K562 (cell line): ENCODE measurements around the gene PIGX. TPM values are rescaled to one million over a fixed set of nuclear protein-coding genes. Genes with fewer than 3 reads are reported as not detected.
"Not testable (repeated sequence)": the region's sequence is repeated elsewhere in the genome, so short reads cannot be mapped to it uniquely, and the experiment has no call there.

Source experiments
- ATAC-seq: fragments of 200-7000 bp; cut with Tn5 transposase; 3 replicates; pipeline ENCODE4 v1.9.1; 2020; ENCODE audit warnings: moderate library complexity
- BruUV-seq: library from RNA; stranded (reverse); fragments of 400-500 nt; replicated peaks from 2 replicates; lab custom pipeline; 2021; lab: Mats Ljungman, UMichigan
- CTCF ChIA-PET: fragments of 300-600 bp; formaldehyde crosslinking; extraction: SDS; loops from one replicate; lab custom pipeline; 2021; ENCODE audit warnings: low intra/inter-chr PET ratio; lab: Yijun Ruan, JAX
- POLR2A ChIA-PET: fragments of 300-600, 350-650 bp; sonication (Branson Sonifier 250); formaldehyde crosslinking; extraction: SDS; loops from one replicate; lab custom pipeline; 2021; ENCODE audit warnings: antibody characterized with exemption, inconsistent platforms; lab: Yijun Ruan, JAX
- DNase-seq, 4 experiments: peaks; one replicate each; pipeline versions ENCODE4 v3.0.0 to v3.0.0-alpha.2; 2011 to 2018; ENCODE audit warnings: low spot score in 3 of 4, mixed read lengths in 3 of 4; ENCODE audit errors: extremely low read depth in 1 of 4
- FAIRE-seq: peaks from 2 replicates; lab custom pipeline; 2011; peaks lifted over from hg19 to GRCh38; lab: Jason Lieb, UNC
- H2AFZ ChIP-seq: 2 replicates; pipeline ENCODE4 v1.6.0; 2011; ENCODE audit warnings: low read depth, low read length, control low read depth, inconsistent platforms
- H3K27ac ChIP-seq: fragments of 200-600 bp; 3 replicates; pipeline ENCODE4 v1.8.0; 2011; ENCODE audit warnings: low read depth, mild to moderate bottlenecking, control low read depth, inconsistent platforms, low read length, moderate library complexity, mixed read lengths; ENCODE audit errors: extremely low read depth
- H3K27me3 ChIP-seq, 2 experiments: fragments of 300-600 bp in 1 of 2; 2 replicates in 1 of 2; 3 replicates in 1 of 2; pipeline versions ENCODE4 v1.6.0 to v1.8.0; 2011; ENCODE audit warnings: inconsistent platforms in 2 of 2, low read length in 2 of 2, mild to moderate bottlenecking in 1 of 2, mixed read lengths in 1 of 2, moderate library complexity in 1 of 2; ENCODE audit not compliant: control insufficient read depth in 2 of 2, insufficient read depth in 2 of 2
- H3K36me3 ChIP-seq: fragments of 300-600 bp; 3 replicates; pipeline ENCODE4 v1.8.0; 2011; ENCODE audit warnings: mild to moderate bottlenecking, low read length, inconsistent platforms; ENCODE audit not compliant: control insufficient read depth, insufficient read depth
- H3K4me1 ChIP-seq, 2 experiments: fragments of 200-600 bp in 1 of 2; replicated peaks in 1 of 2; 2 replicates in 1 of 2; 3 replicates in 1 of 2; pipeline versions ENCODE4 v1.5.1 to v1.8.0; 2011; ENCODE audit warnings: inconsistent platforms in 2 of 2, low read length in 2 of 2, mild to moderate bottlenecking in 1 of 2, mixed read lengths in 1 of 2, moderate library complexity in 1 of 2; ENCODE audit not compliant: control insufficient read depth in 2 of 2, insufficient read depth in 2 of 2
- H3K4me2 ChIP-seq: 2 replicates; pipeline ENCODE4 v1.6.1; 2011; ENCODE audit warnings: low read length, control low read depth, inconsistent platforms, mixed read lengths; ENCODE audit not compliant: insufficient read depth
- H3K4me3 ChIP-seq: fragments of 200-600 bp; sonication (generic), shearing (Covaris generic); 2 replicates; pipeline ENCODE4 v1.5.1; 2016; ENCODE audit warnings: control low read depth, inconsistent platforms
- H3K79me2 ChIP-seq: fragments of 200-600 bp; 3 replicates; pipeline ENCODE4 v1.8.0; 2011; ENCODE audit warnings: low read length, inconsistent platforms; ENCODE audit not compliant: control insufficient read depth, insufficient read depth
- H3K9ac ChIP-seq, 2 experiments: 2 replicates each; pipeline versions ENCODE4 v1.6.0 to v1.6.1; 2011; ENCODE audit warnings: low read depth in 2 of 2, low read length in 2 of 2, control low read depth in 1 of 2, inconsistent platforms in 1 of 2, mild to moderate bottlenecking in 1 of 2, mixed read lengths in 1 of 2; ENCODE audit not compliant: insufficient read depth in 1 of 2
- H3K9me1 ChIP-seq: one replicate; pipeline ENCODE4 v1.6.0; 2011; ENCODE audit warnings: inconsistent platforms, mild to moderate bottlenecking, low read length, moderate library complexity; ENCODE audit not compliant: control insufficient read depth, insufficient read depth
- H3K9me3 ChIP-seq: replicated peaks from 2 replicates; pipeline ENCODE4 v1.5.1; 2011; ENCODE audit warnings: low read depth, low read length, inconsistent platforms; ENCODE audit not compliant: control insufficient read depth, insufficient read depth
- H4K20me1 ChIP-seq: replicated peaks from 2 replicates; pipeline ENCODE4 v1.6.1; 2011; ENCODE audit warnings: low read length, inconsistent platforms, mixed read lengths; ENCODE audit not compliant: control insufficient read depth, insufficient read depth
- BACH1 ChIP-seq: fragments of 200-800 bp; sonication (Bioruptor generic); IDR thresholded peaks from 2 replicates; pipeline ENCODE4 v1.6.1; 2016; ENCODE audit warnings: missing genetic modification characterization, missing compliant biosample characterization
- CCNT2 ChIP-seq: IDR thresholded peaks from 2 replicates; pipeline ENCODE4 v1.6.1; 2011; ENCODE audit warnings: borderline replicate concordance, low read depth, mild to moderate bottlenecking, moderate library complexity, mixed read lengths, low read length; ENCODE audit not compliant: insufficient read length; ENCODE audit errors: extremely low read depth
- GTF2E2 ChIP-seq: fragments of 200-800 bp; sonication (Bioruptor generic); IDR thresholded peaks from 2 replicates; pipeline ENCODE4 v1.6.1; 2016; ENCODE audit warnings: missing genetic modification characterization, missing compliant biosample characterization
- MED1 ChIP-seq: sonication (generic); formaldehyde crosslinking; IDR thresholded peaks from 2 replicates; pipeline ENCODE4 v1.8.1; 2023; ENCODE audit warnings: missing genetic modification reagents, borderline replicate concordance
- MTA2 ChIP-seq: fragments of 450-650 bp; IDR thresholded peaks from 2 replicates; pipeline ENCODE4 v1.6.1; 2016; ENCODE audit warnings: low read depth
- MYC ChIP-seq, 2 experiments: fragments of 250-450 bp in 1 of 2; sonication (Bioruptor Pico) in 1 of 2; IDR thresholded peaks; 2 replicates each; pipeline versions ENCODE4 v1.5.1 to v1.6.1; 2012 to 2021; ENCODE audit warnings: low read depth in 2 of 2, borderline replicate concordance in 1 of 2, improper control_type of control experiment in 1 of 2, low read length in 1 of 2, mild to moderate bottlenecking in 1 of 2, moderate library complexity in 1 of 2
- UBTF ChIP-seq, 2 experiments: IDR thresholded peaks; 2 replicates each; pipeline ENCODE4 v1.6.1; 2012; ENCODE audit warnings: improper control_type of control experiment in 2 of 2, low read depth in 2 of 2, low read length in 2 of 2, borderline replicate concordance in 1 of 2
- VEZF1 ChIP-seq: fragments of 200-800 bp; sonication (Bioruptor generic); IDR thresholded peaks from 2 replicates; pipeline ENCODE4 v1.6.1; 2017; ENCODE audit warnings: missing genetic modification characterization, missing compliant biosample characterization
- ZFX ChIP-seq: sonication (generic); formaldehyde crosslinking; IDR thresholded peaks from 2 replicates; pipeline ENCODE4 v1.8.0; 2022; ENCODE audit warnings: mild to moderate bottlenecking, missing genetic modification reagents, moderate library complexity
- ZNF431 ChIP-seq: sonication (generic); formaldehyde crosslinking; IDR thresholded peaks from 2 replicates; pipeline ENCODE4 v1.8.0; 2022; ENCODE audit warnings: mild to moderate bottlenecking, missing genetic modification reagents
- WGBS: fragments of 100-300 bp; shearing (Covaris generic); methylation state at CpG from one replicate; pipeline ENCODE4 v1.1.6; 2016; ENCODE audit warnings: low coverage, mixed read lengths; ENCODE audit not compliant: insufficient coverage; ENCODE audit errors: missing lambda C conversion rate; 5-methylcytosine and 5-hydroxymethylcytosine counted together
- in situ Hi-C: fragments of 300-500 bp; cut with MboI; formaldehyde crosslinking; loops from 4 replicates; pipeline ENCODE4 v1.15.0; 2018; ENCODE audit warnings: inconsistent platforms, mixed read lengths
- intact Hi-C: fragments of 100-400 bp; cut with micrococcal nuclease; formaldehyde crosslinking; loops from 2 replicates; pipeline ENCODE4 v1.14.2; 2022
- polyA plus RNA-seq, 8 experiments: library from polyadenylated mRNA; depleted of rRNA in 4 of 8; stranded (reverse) in 5 of 8; unstranded in 3 of 8; fragments of >200 nt; fragmentation: Nextera tagmentation in 2 of 8; fragmentation: Illumina TruSeq in 1 of 8; extraction: Ambion mirVana in 2 of 8; extraction: Trizol in 1 of 8; gene quantifications; 2 replicates each; pipeline versions ENCODE4 v1.2.1 to v1.2.3, GENCODE V29; 2011 to 2014; ENCODE audit warnings: inconsistent platforms in 1 of 8, missing spikeins in 1 of 8
- total RNA-seq, 7 experiments: library from RNA; depleted of rRNA in 6 of 7; stranded (reverse); fragments of >200 nt in 6 of 7; fragmentation: Illumina TruSeq in 2 of 7; extraction: Trizol in 2 of 7; gene quantifications; 2 replicates each; pipeline versions ENCODE4 v1.2.1 to v1.2.3, GENCODE V29; 2011 to 2021; ENCODE audit warnings: low replicate concordance in 1 of 7

The PIGX gene
- total and polyA plus RNA-seq, 9 of the 15 experiments (the other 6 are each of a cell fraction or from before 2014, with no cell fraction given), result 3.7 to 36.3 (median 26.9) TPM

GRCh38 chr3:196712514-196713413 lies 587 bp downstream of the PIGX start (continued):
- TF ChIP-seq BACH1 (tag) (no peak), GTF2E2 (tag) (peak; percentile 59; the same call in 1 of the 2 replicates), MTA2 (no peak), MED1 (CRISPR knock-in tag) (no peak), MYC (IDR thresholded peaks at IDR 0.05; ENCODE audit: low read depth, low read length) (0 out of 2 replicates have a peak, but pooled peaks have one; percentile 33), MYC (CRISPR knock-in tag; IDR thresholded peaks at IDR 0.05; ENCODE audit: borderline replicate concordance, low read depth) (no peak), CCNT2 (peak; percentile 48), ZFX (CRISPR knock-in tag) (peak; percentile 48; the same call in 1 of the 2 replicates), UBTF (IDR thresholded peaks at IDR 0.05; ENCODE audit: borderline replicate concordance in 1 of 2, low read depth in 2 of 2, low read length in 2 of 2) (0 out of 4 replicates have a peak, but pooled peaks of 1 of the 2 experiments have one; percentile 3), VEZF1 (CRISPR knock-in tag) (peak; percentile 53), ZNF431 (CRISPR knock-in tag) (0 out of 2 replicates have a peak, but pooled peaks have one; percentile 30)

- H3K4me1 ChIP-seq, result peaks cover 4 to 13% of the 10 kb centered on the region in 2 experiments; a peak in 3 of 5 replicates
- H3K4me3 ChIP-seq, H3K9me1 ChIP-seq, BruUV-seq, ATAC-seq, in situ Hi-C loops, FAIRE-seq, H3K27ac ChIP-seq, H2AFZ ChIP-seq, H4K20me1 ChIP-seq, H3K9me3 ChIP-seq, H3K9ac ChIP-seq, DNase-seq, H3K4me2 ChIP-seq, H3K27me3 ChIP-seq, CTCF ChIA-PET: not testable (repeated sequence)
- WGBS, result 67% methylated on average over 3 of the region's 3 CpGs
- H3K36me3 ChIP-seq, result peaks cover 15% of the 10 kb centered on the region; the same call in 2 of the 3 replicates
- intact Hi-C loops, result loop anchor here (10.0 kb wide), 1 partner anchor 228 kb away; the partner anchor contains the start of gene NCBP2
- H3K79me2 ChIP-seq, result peaks cover 10% of the 10 kb centered on the region
- POLR2A ChIA-PET, result interaction anchor here (0.6 to 0.8 kb wide), 2 partner anchors 17 to 1241 kb away, joined by 3 to 4 read pairs; no protein-coding TSS in a partner anchor
Observed at GRCh38 chr3:196717162-196717561, 5.0 kb downstream of the PIGX start.
